Thyroid gland (tissue), 4 donors: ENCODE data around the gene DCX. TPM values are rescaled to one million over a fixed set of nuclear protein-coding genes. Genes with fewer than 3 reads are reported as not detected.

Experiments used
- DNase-seq, 2 donors: peaks; one replicate each; pipeline ENCODE4 v3.0.0-alpha.2; 2019
- H3K27ac ChIP-seq, 3 donors: fragments of 200-600 bp; sonication (generic); 1 replicate in 2 of 3; 2 replicates in 1 of 3; pipeline ENCODE4 v1.5.1; 2016 to 2019; ENCODE audit warnings: mild to moderate bottlenecking in 1 of 3, moderate library complexity in 1 of 3
- H3K27me3 ChIP-seq: fragments of 200-600 bp; sonication (generic); one replicate; pipeline ENCODE4 v1.5.1; 2019
- H3K36me3 ChIP-seq, 2 donors: fragments of 200-600 bp; sonication (generic); one replicate each; pipeline ENCODE4 v1.5.1; 2016 to 2019
- H3K4me1 ChIP-seq, 2 donors: fragments of 200-600 bp; sonication (generic); one replicate each; pipeline ENCODE4 v1.5.1; 2017 to 2019
- H3K4me3 ChIP-seq, 3 donors: fragments of 200-600 bp; sonication (generic); replicated peaks in 1 of 3; 1 replicate in 2 of 3; 2 replicates in 1 of 3; pipeline ENCODE4 v1.5.1; 2016; ENCODE audit warnings: mild to moderate bottlenecking in 1 of 3
- H3K9me3 ChIP-seq: fragments of 200-600 bp; sonication (generic); one replicate; pipeline ENCODE4 v1.5.1; 2017
- POLR2A ChIP-seq, 2 donors: fragments of 450-650 bp; IDR thresholded peaks; one replicate each; pipeline ENCODE4 v1.6.1; 2017; ENCODE audit warnings: antibody characterized with exemption in 2 of 2, mild to moderate bottlenecking in 2 of 2, moderate library complexity in 1 of 2
- WGBS, 2 donors: methylation state at CpG; one replicate each; pipeline ENCODE4 v1.1.5; 2017; 5-methylcytosine and 5-hydroxymethylcytosine counted together
- intact Hi-C: fragments of 100-400 bp; cut with DNase I; formaldehyde crosslinking; loops from one replicate; pipeline ENCODE4 v1.15.1; 2023
- total RNA-seq, 4 donors: library from RNA; depleted of rRNA; stranded (reverse); fragments of >200 nt; gene quantifications; one replicate each; pipeline ENCODE4 v1.2.3, GENCODE V29; 2016
- TF ChIP-seq, protein P1 (sequence below), 6 experiments: fragments of 200-600 bp in 3 of 6; fragments of 450-650 bp in 3 of 6; sonication (generic) in 3 of 6; IDR thresholded peaks; one replicate each; pipeline ENCODE4 v1.5.1; 2016 to 2019; ENCODE audit warnings: antibody characterized with exemption in 6 of 6, mild to moderate bottlenecking in 2 of 6, inconsistent platforms in 1 of 6, moderate library complexity in 1 of 6

The DCX gene
- total RNA-seq, 4 donors from 2014 or later: not detected

GRCh38 chrX:111443946-111444345 is 32.0 kb upstream of the DCX start:
- H3K4me1 ChIP-seq: no peaks in the 10 kb centered on the region
- TF ChIP-seq POLR2A (IDR thresholded peaks at IDR 0.05): no peak
- no peak for DNase-seq
- no peaks in the 10 kb centered on the region for H3K27me3 ChIP-seq
- no peak overlapping the region for H3K27ac ChIP-seq
- 89 to 93% methylated on average over 1 of the region's 1 CpG for WGBS, 2 donors
- no peaks in the 10 kb centered on the region for H3K9me3 ChIP-seq
- intact Hi-C loops: no loop called here
- no peaks in the 10 kb centered on the region for H3K36me3 ChIP-seq
- no peak overlapping the region for H3K4me3 ChIP-seq

- intact Hi-C loops: no loop called here
- TF ChIP-seq, protein P1, sequence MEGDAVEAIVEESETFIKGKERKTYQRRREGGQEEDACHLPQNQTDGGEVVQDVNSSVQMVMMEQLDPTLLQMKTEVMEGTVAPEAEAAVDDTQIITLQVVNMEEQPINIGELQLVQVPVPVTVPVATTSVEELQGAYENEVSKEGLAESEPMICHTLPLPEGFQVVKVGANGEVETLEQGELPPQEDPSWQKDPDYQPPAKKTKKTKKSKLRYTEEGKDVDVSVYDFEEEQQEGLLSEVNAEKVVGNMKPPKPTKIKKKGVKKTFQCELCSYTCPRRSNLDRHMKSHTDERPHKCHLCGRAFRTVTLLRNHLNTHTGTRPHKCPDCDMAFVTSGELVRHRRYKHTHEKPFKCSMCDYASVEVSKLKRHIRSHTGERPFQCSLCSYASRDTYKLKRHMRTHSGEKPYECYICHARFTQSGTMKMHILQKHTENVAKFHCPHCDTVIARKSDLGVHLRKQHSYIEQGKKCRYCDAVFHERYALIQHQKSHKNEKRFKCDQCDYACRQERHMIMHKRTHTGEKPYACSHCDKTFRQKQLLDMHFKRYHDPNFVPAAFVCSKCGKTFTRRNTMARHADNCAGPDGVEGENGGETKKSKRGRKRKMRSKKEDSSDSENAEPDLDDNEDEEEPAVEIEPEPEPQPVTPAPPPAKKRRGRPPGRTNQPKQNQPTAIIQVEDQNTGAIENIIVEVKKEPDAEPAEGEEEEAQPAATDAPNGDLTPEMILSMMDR (IDR thresholded peaks at IDR 0.05): no peak
- TF ChIP-seq POLR2A (IDR thresholded peaks at IDR 0.05): no peak
- Histone ChIP-seq H3K4me3 (no peak overlapping the region), H3K9me3 (no peaks in the 10 kb centered on the region), H3K27me3 (no peaks in the 10 kb centered on the region), H3K36me3 (no peaks in the 10 kb centered on the region), H3K27ac (no peak overlapping the region), H3K4me1 (no peaks in the 10 kb centered on the region)
- 88 to 90% methylated on average over 2 of the region's 2 CpGs for WGBS, 2 donors
- DNase-seq: no peak
These were observed 30.8 kb upstream of the DCX start for GRCh38 chrX:111442791-111443190.

DNA sequence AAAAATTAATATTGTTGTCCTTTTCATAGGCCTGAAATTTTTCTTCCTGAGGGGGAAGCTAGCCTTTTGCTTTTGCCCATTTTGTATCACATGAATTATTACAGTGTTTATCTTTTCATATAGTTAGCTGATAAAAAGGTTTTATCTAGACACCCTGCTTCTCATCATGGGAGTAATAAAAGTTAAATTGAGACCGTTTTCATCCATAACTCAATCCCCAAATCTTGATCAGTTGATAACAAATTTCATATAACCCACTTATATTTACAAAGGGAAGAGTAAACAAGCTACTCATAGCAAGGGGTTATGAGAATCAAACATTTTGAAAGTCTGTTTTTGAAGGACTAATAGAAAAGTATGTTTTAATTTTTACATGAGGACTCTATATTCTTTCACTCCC is 23.5 kb upstream of the DCX start:
- Histone ChIP-seq H3K9me3 (no peaks in the 10 kb centered on the region), H3K27me3 (no peaks in the 10 kb centered on the region), H3K4me1 (no peaks in the 10 kb centered on the region), H3K27ac (no peak overlapping the region), H3K36me3 (no peaks in the 10 kb centered on the region), H3K4me3 (no peak overlapping the region)
- TF ChIP-seq POLR2A (IDR thresholded peaks at IDR 0.05): no peak
- TF ChIP-seq, protein P1 (IDR thresholded peaks at IDR 0.05): no peak
- intact Hi-C loops: no loop called here
- WGBS, 2 donors: 69 to 88% methylated on average over 1 of the region's 1 CpG
- no peak for DNase-seq

DNA sequence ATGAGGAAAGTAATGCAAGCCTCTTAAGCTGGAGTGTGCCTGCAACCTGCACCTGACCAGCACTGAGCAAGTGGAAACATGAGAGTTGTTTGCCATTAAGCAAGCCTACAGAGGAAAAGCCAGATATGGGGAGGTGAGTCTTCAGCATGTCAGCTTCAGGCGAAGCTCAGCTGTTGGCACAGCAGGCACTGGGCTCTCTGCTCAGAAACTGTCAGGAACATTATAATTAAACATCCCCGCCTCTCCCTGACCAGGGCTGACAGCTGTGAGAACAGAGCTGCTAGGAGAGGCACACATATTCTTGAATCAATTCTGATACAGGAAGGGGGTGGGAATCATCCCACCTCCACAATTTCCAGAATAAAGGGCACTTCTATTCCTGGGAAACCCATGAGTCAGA is 19.0 kb upstream of the DCX start:
- H3K4me1 ChIP-seq: no peaks in the 10 kb centered on the region
- H3K9me3 ChIP-seq: no peaks in the 10 kb centered on the region
- DNase-seq: no peak
- TF ChIP-seq, protein P1 (IDR thresholded peaks at IDR 0.05): no peak
- no peak for TF ChIP-seq POLR2A (IDR thresholded peaks at IDR 0.05)
- H3K4me3 ChIP-seq: no peak overlapping the region
- H3K36me3 ChIP-seq: no peaks in the 10 kb centered on the region
- WGBS, 2 donors: 100% methylated on average over 1 of the region's 2 CpGs
- no peaks in the 10 kb centered on the region for H3K27me3 ChIP-seq
- intact Hi-C loops: no loop called here
- no peak overlapping the region for H3K27ac ChIP-seq

- Histone ChIP-seq H3K9me3 (no peaks in the 10 kb centered on the region), H3K4me1 (no peaks in the 10 kb centered on the region), H3K27me3 (no peaks in the 10 kb centered on the region), H3K27ac (no peak overlapping the region), H3K4me3 (no peak overlapping the region), H3K36me3 (no peaks in the 10 kb centered on the region)
- intact Hi-C loops: no loop called here
- WGBS, 2 donors: 29 to 34% methylated on average over 2 of the region's 2 CpGs
- DNase-seq: no peak
- no peak for TF ChIP-seq POLR2A (IDR thresholded peaks at IDR 0.05)
- TF ChIP-seq, protein P1 (IDR thresholded peaks at IDR 0.05): no peak
These were observed 435 bp downstream of the DCX start for GRCh38 chrX:111411557-111411956.

- no peak for DNase-seq
- Histone ChIP-seq H3K36me3 (no peaks in the 10 kb centered on the region), H3K4me3 (no peak overlapping the region), H3K4me1 (no peaks in the 10 kb centered on the region), H3K9me3 (no peaks in the 10 kb centered on the region), H3K27ac (no peak overlapping the region), H3K27me3 (no peaks in the 10 kb centered on the region)
- 27 to 31% methylated on average over 1 to 2 of the region's 2 CpGs for WGBS, 2 donors
- no peak for TF ChIP-seq POLR2A (IDR thresholded peaks at IDR 0.05)
- TF ChIP-seq, protein P1 (IDR thresholded peaks at IDR 0.05): no peak
- intact Hi-C loops: no loop called here
These were observed 1.4 kb downstream of the DCX start for GRCh38 chrX:111410590-111411078.
